MM.1S (cell line): ENCODE results near the gene CATSPERZ.

Experiments used
- DNase-seq: peaks from one replicate; pipeline ENCODE4 v3.0.0-alpha.2; 2015
- H2AFZ ChIP-seq: fragments of 300-600 bp; sonication (generic); 2 replicates; pipeline ENCODE4 v1.6.0; 2016; ENCODE audit warnings: antibody characterized with exemption, low read length
- H3F3A ChIP-seq: fragments of 300-600 bp; sonication (generic); 2 replicates; pipeline ENCODE4 v1.6.1; 2016; ENCODE audit warnings: mild to moderate bottlenecking, antibody characterized with exemption, low read length, moderate library complexity, mixed read lengths; ENCODE audit not compliant: insufficient read depth
- H3K27ac ChIP-seq: fragments of 300-600 bp; sonication (generic); 2 replicates; pipeline ENCODE4 v1.5.1; 2016; ENCODE audit warnings: mild to moderate bottlenecking, low read length
- H3K27me3 ChIP-seq: fragments of 300-600 bp; sonication (generic); replicated peaks from 2 replicates; pipeline ENCODE4 v1.6.0; 2016; ENCODE audit warnings: low read length; ENCODE audit not compliant: insufficient read depth
- H3K36me3 ChIP-seq: fragments of 300-600 bp; sonication (generic); replicated peaks from 2 replicates; pipeline ENCODE4 v1.6.1; 2016; ENCODE audit warnings: mild to moderate bottlenecking, low read length, mixed read lengths; ENCODE audit not compliant: insufficient read depth
- H3K4me1 ChIP-seq: fragments of 300-600 bp; sonication (generic); 2 replicates; pipeline ENCODE4 v1.6.1; 2016; ENCODE audit warnings: low read length, mixed read lengths
- H3K4me2 ChIP-seq: fragments of 300-600 bp; sonication (generic); 2 replicates; pipeline ENCODE4 v1.6.0; 2016; ENCODE audit warnings: low read depth, low read length
- H3K4me3 ChIP-seq: fragments of 300-600 bp; sonication (generic); 2 replicates; pipeline ENCODE4 v1.5.1; 2016; ENCODE audit warnings: low read length, mixed read lengths
- H3K79me2 ChIP-seq: fragments of 300-600 bp; sonication (generic); 2 replicates; pipeline ENCODE4 v1.6.1; 2016; ENCODE audit warnings: mixed run types, low read length, mixed read lengths
- H3K9ac ChIP-seq: fragments of 300-600 bp; sonication (generic); 2 replicates; pipeline ENCODE4 v1.6.1; 2016; ENCODE audit warnings: low read length, mixed read lengths
- H3K9me2 ChIP-seq: fragments of 300-600 bp; sonication (generic); replicated peaks from 2 replicates; pipeline ENCODE4 v1.6.1; 2016; ENCODE audit warnings: mild to moderate bottlenecking, low read length, mixed read lengths; ENCODE audit not compliant: insufficient read depth
- H3K9me3 ChIP-seq: fragments of 300-600 bp; sonication (generic); replicated peaks from 2 replicates; pipeline ENCODE4 v1.6.1; 2016; ENCODE audit warnings: mild to moderate bottlenecking, low read length, mixed read lengths; ENCODE audit not compliant: insufficient read depth
- H4K20me1 ChIP-seq: fragments of 300-600 bp; sonication (generic); 2 replicates; pipeline ENCODE4 v1.6.1; 2016; ENCODE audit warnings: mild to moderate bottlenecking, low read length, moderate library complexity, mixed read lengths; ENCODE audit not compliant: insufficient read depth
- EZH2 ChIP-seq: fragments of 300-600 bp; sonication (generic); optimal IDR thresholded peaks from 2 replicates; pipeline ENCODE3; 2017; ENCODE audit warnings: low read depth, mild to moderate bottlenecking, antibody characterized with exemption, low read length, mixed read lengths
- EZH2phosphoT487 ChIP-seq: fragments of 300-600 bp; sonication (generic); IDR thresholded peaks from 2 replicates; pipeline ENCODE4 v1.6.1; 2018; ENCODE audit warnings: antibody characterized with exemption, low read length
- TF ChIP-seq, protein P1 (sequence below): fragments of 300-600 bp; sonication (generic); IDR thresholded peaks from 2 replicates; pipeline ENCODE4 v1.5.1; 2016; ENCODE audit warnings: antibody characterized with exemption, low read length, mixed read lengths

The CATSPERZ gene

GRCh38 chr11:64305075-64305690, 5.0 kb downstream of the CATSPERZ start, which contains the start of gene ESRRA:
TSS of gene ESRRA (plus strand) at chr11:64305524. CDS start at chr11:64307180, 1,656 bp downstream.
- no peaks in the 10 kb centered on the region for H3K9me3 ChIP-seq
- H3F3A ChIP-seq = peaks cover 24% of the 10 kb centered on the region
- H4K20me1 ChIP-seq = no peaks in the 10 kb centered on the region
- H3K36me3 ChIP-seq = no peaks in the 10 kb centered on the region
- peak; percentile 99 for DNase-seq
- H3K79me2 ChIP-seq = peaks cover 36% of the 10 kb centered on the region
- H2AFZ ChIP-seq = peak within 1 kb of the TSS; percentile 26; the same call in 1 of the 2 replicates
- peak within 1 kb of the TSS; percentile 99 for H3K27ac ChIP-seq
- peaks cover 24% of the 10 kb centered on the region for H3K4me1 ChIP-seq
- TF ChIP-seq EZH2phosphoT487 (no peak), EZH2 (no peak)
- TF ChIP-seq, protein P1, sequence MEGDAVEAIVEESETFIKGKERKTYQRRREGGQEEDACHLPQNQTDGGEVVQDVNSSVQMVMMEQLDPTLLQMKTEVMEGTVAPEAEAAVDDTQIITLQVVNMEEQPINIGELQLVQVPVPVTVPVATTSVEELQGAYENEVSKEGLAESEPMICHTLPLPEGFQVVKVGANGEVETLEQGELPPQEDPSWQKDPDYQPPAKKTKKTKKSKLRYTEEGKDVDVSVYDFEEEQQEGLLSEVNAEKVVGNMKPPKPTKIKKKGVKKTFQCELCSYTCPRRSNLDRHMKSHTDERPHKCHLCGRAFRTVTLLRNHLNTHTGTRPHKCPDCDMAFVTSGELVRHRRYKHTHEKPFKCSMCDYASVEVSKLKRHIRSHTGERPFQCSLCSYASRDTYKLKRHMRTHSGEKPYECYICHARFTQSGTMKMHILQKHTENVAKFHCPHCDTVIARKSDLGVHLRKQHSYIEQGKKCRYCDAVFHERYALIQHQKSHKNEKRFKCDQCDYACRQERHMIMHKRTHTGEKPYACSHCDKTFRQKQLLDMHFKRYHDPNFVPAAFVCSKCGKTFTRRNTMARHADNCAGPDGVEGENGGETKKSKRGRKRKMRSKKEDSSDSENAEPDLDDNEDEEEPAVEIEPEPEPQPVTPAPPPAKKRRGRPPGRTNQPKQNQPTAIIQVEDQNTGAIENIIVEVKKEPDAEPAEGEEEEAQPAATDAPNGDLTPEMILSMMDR = no peak
- H3K4me3 ChIP-seq = peak within 1 kb of the TSS; percentile 83
- peak within 1 kb of the TSS; percentile 99 for H3K9ac ChIP-seq
- peaks cover 12% of the 10 kb centered on the region for H3K27me3 ChIP-seq
- no peaks in the 10 kb centered on the region for H3K9me2 ChIP-seq
- peak within 1 kb of the TSS; percentile 87 for H3K4me2 ChIP-seq

- Histone ChIP-seq H2AFZ (peak overlapping the region; percentile 26; the same call in 1 of the 2 replicates), H3K36me3 (no peaks in the 10 kb centered on the region), H3K9me3 (no peaks in the 10 kb centered on the region), H3K27me3 (peaks cover 5% of the 10 kb centered on the region; the same call in 1 of the 2 replicates), H3F3A (peaks cover 24% of the 10 kb centered on the region), H3K27ac (peak overlapping the region; percentile 59; the same call in 1 of the 2 replicates), H3K79me2 (peaks cover 41% of the 10 kb centered on the region), H3K4me3 (peak overlapping the region; percentile 83), H3K4me1 (peaks cover 18% of the 10 kb centered on the region), H3K9ac (peak overlapping the region; percentile 77), H4K20me1 (no peaks in the 10 kb centered on the region), H3K4me2 (peak overlapping the region; percentile 87), H3K9me2 (no peaks in the 10 kb centered on the region)
- peak; percentile 77 for DNase-seq
- TF ChIP-seq EZH2phosphoT487 (no peak), EZH2 (no peak)
- TF ChIP-seq, protein P1 = peak; percentile 55
Observed at GRCh38 chr11:64305691-64306562, 5.8 kb downstream of the CATSPERZ start.

GRCh38 chr11:64306563-64306875, 6.4 kb downstream of the CATSPERZ start:
- H3F3A ChIP-seq = peaks cover 24% of the 10 kb centered on the region
- peaks cover 47% of the 10 kb centered on the region for H3K79me2 ChIP-seq
- peak overlapping the region; percentile 59; the same call in 1 of the 2 replicates for H3K27ac ChIP-seq
- H3K9me2 ChIP-seq = no peaks in the 10 kb centered on the region
- 0 out of 2 replicates have a peak, but pooled peaks cover 4% of the 10 kb centered on the region for H3K27me3 ChIP-seq
- peak overlapping the region; percentile 83 for H3K4me3 ChIP-seq
- DNase-seq = no peak
- H3K4me1 ChIP-seq = peaks cover 18% of the 10 kb centered on the region
- H3K36me3 ChIP-seq = no peaks in the 10 kb centered on the region
- peak overlapping the region; percentile 87 for H3K4me2 ChIP-seq
- no peaks in the 10 kb centered on the region for H4K20me1 ChIP-seq
- H2AFZ ChIP-seq = peak overlapping the region; percentile 26; the same call in 1 of the 2 replicates
- peak overlapping the region; percentile 77 for H3K9ac ChIP-seq
- no peaks in the 10 kb centered on the region for H3K9me3 ChIP-seq
- no peak for TF ChIP-seq EZH2
- no peak for TF ChIP-seq EZH2phosphoT487
- TF ChIP-seq, protein P1 = no peak
